A673 (cell line): ENCODE data around the gene CHCHD3. TPM values are rescaled to one million over a fixed set of nuclear protein-coding genes. Genes with fewer than 3 reads are reported as not detected.

Experiments
- BruUV-seq: library from RNA; stranded (reverse); fragments of 400-500 nt; replicated peaks from 2 replicates; lab custom pipeline; 2021; lab: Mats Ljungman, UMichigan
- CTCF ChIA-PET: fragments of 300-600 bp; sonication (Branson Sonifier 250); formaldehyde crosslinking; loops from one replicate; lab custom pipeline; 2022; ENCODE audit warnings: antibody characterized with exemption; lab: Charles Lee
- POLR2A ChIA-PET: fragments of 300-600 bp; sonication (Branson Sonifier 250); formaldehyde crosslinking; loops from one replicate; lab custom pipeline; 2022; ENCODE audit warnings: antibody characterized with exemption; ENCODE audit not compliant: low non-redundant PET; lab: Charles Lee
- DNase-seq: peaks from one replicate; pipeline ENCODE4 v3.0.0-alpha.2; 2015; ENCODE audit warnings: low spot score
- H3K27ac ChIP-seq: fragments of 200-600 bp; sonication (generic); 2 replicates; pipeline ENCODE4 v1.5.1; 2016; ENCODE audit warnings: mixed run types, low read depth, mild to moderate bottlenecking, mixed read lengths, antibody characterized with exemption, low read length; ENCODE audit not compliant: poor library complexity, severe bottlenecking
- H3K27me3 ChIP-seq: fragments of 200-600 bp; sonication (generic); replicated peaks from 2 replicates; pipeline ENCODE4 v1.6.1; 2017; ENCODE audit warnings: mixed run types, low read depth, mild to moderate bottlenecking, mixed read lengths, antibody characterized with exemption, low read length; ENCODE audit not compliant: insufficient read depth, poor library complexity
- H3K36me3 ChIP-seq: fragments of 200-600 bp; sonication (generic); 2 replicates; pipeline ENCODE4 v1.6.1; 2016; ENCODE audit warnings: mixed run types, mild to moderate bottlenecking, mixed read lengths, antibody characterized with exemption, low read length; ENCODE audit not compliant: insufficient read depth, poor library complexity, severe bottlenecking
- H3K4me1 ChIP-seq: fragments of 200-600 bp; sonication (generic); 2 replicates; pipeline ENCODE4 v1.6.1; 2017; ENCODE audit warnings: mixed run types, mild to moderate bottlenecking, mixed read lengths, antibody characterized with exemption, low read length; ENCODE audit not compliant: insufficient read depth, poor library complexity, severe bottlenecking
- H3K4me3 ChIP-seq: fragments of 200-600 bp; sonication (generic); 2 replicates; pipeline ENCODE4 v1.5.1; 2016; ENCODE audit warnings: low read depth, mixed run types, mild to moderate bottlenecking, mixed read lengths, low read length; ENCODE audit not compliant: poor library complexity, severe bottlenecking
- H3K9me3 ChIP-seq: fragments of 200-600 bp; sonication (generic); 2 replicates; pipeline ENCODE4 v1.6.1; 2016; ENCODE audit warnings: mixed run types, low read depth, mild to moderate bottlenecking, mixed read lengths, antibody characterized with exemption, low read length; ENCODE audit not compliant: poor library complexity, severe bottlenecking
- CTCF ChIP-seq: fragments of 300-800, 200-600 bp; sonication (generic); conservative IDR thresholded peaks from 2 replicates; pipeline ENCODE4 v1.5.1; 2017; ENCODE audit warnings: low read depth, mild to moderate bottlenecking, antibody characterized with exemption, low read length, moderate library complexity, mixed read lengths
- EZH2 ChIP-seq: fragments of 200-600 bp; sonication (generic); IDR thresholded peaks from 2 replicates; pipeline ENCODE4 v1.6.1; 2017; ENCODE audit warnings: borderline replicate concordance, low read depth, mild to moderate bottlenecking, mixed read lengths, antibody characterized with exemption, low read length; ENCODE audit not compliant: poor library complexity, severe bottlenecking
- intact Hi-C: fragments of 100-400 bp; cut with micrococcal nuclease; formaldehyde crosslinking; loops from one replicate; pipeline ENCODE4 v1.10.0; 2022; ENCODE audit not compliant: unreplicated experiment
- total RNA-seq: library from RNA; stranded (reverse); gene quantifications from 2 replicates; pipeline ENCODE4 v1.2.3, GENCODE V29; 2021

Gene CHCHD3
- total RNA-seq, 1 experiment from 2014 or later: 128 TPM

GRCh38 chr7:132825222-132825621, 256.7 kb downstream of the CHCHD3 start:
- BruUV-seq: no TSS peak
- ChIA-PET POLR2A (interaction anchor here (0.6 kb wide), 1 partner anchor 1641 kb away, joined by 3 read pairs; no protein-coding TSS in a partner anchor), CTCF (no interaction called here)
- Histone ChIP-seq H3K9me3 (no peaks in the 10 kb centered on the region), H3K27me3 (no peaks in the 10 kb centered on the region), H3K36me3 (no peaks in the 10 kb centered on the region), H3K27ac (no peak overlapping the region), H3K4me3 (no peak overlapping the region), H3K4me1 (no peaks in the 10 kb centered on the region)
- no peak for DNase-seq
- no peak for TF ChIP-seq CTCF
- no peak for TF ChIP-seq EZH2
- intact Hi-C loops: no loop called here

- CTCF ChIA-PET: no interaction called here
- POLR2A ChIA-PET: interaction anchor here (0.5 kb wide), 1 partner anchor 205 kb away, joined by 3 read pairs; no protein-coding TSS in a partner anchor
- H3K4me3 ChIP-seq: no peak overlapping the region
- intact Hi-C loops: no loop called here
- no peaks in the 10 kb centered on the region for H3K27me3 ChIP-seq
- H3K4me1 ChIP-seq: peaks cover 9% of the 10 kb centered on the region
- no peak for DNase-seq
- no TSS peak for BruUV-seq
- H3K36me3 ChIP-seq: no peaks in the 10 kb centered on the region
- H3K9me3 ChIP-seq: no peaks in the 10 kb centered on the region
- TF ChIP-seq CTCF (no peak), EZH2 (no peak)
- H3K27ac ChIP-seq: no peak overlapping the region
Measured at GRCh38 chr7:132819648-132820047, 262.2 kb downstream of the CHCHD3 start.

- H3K27ac ChIP-seq: no peak overlapping the region
- ChIA-PET POLR2A (no interaction called here), CTCF (no interaction called here)
- H3K36me3 ChIP-seq: no peaks in the 10 kb centered on the region
- no peak for DNase-seq
- peaks cover 9% of the 10 kb centered on the region for H3K4me1 ChIP-seq
- no peak for TF ChIP-seq EZH2
- no peak for TF ChIP-seq CTCF
- H3K4me3 ChIP-seq: no peak overlapping the region
- intact Hi-C loops: no loop called here
- no TSS peak for BruUV-seq
- no peaks in the 10 kb centered on the region for H3K27me3 ChIP-seq
- no peaks in the 10 kb centered on the region for H3K9me3 ChIP-seq
Measured at GRCh38 chr7:132817949-132818348, 263.9 kb downstream of the CHCHD3 start.
